ENCODE data around the gene SCO2. TPM values are rescaled to one million over a fixed set of nuclear protein-coding genes. Genes with fewer than 3 reads are reported as not detected.

The SCO2 gene
- total and polyA plus RNA-seq, 9 of the 15 experiments (the other 6 are each of a cell fraction or from before 2014, with no cell fraction given): 0.34 to 4.0 (median 1.1) TPM; not detected in 3

DNA sequence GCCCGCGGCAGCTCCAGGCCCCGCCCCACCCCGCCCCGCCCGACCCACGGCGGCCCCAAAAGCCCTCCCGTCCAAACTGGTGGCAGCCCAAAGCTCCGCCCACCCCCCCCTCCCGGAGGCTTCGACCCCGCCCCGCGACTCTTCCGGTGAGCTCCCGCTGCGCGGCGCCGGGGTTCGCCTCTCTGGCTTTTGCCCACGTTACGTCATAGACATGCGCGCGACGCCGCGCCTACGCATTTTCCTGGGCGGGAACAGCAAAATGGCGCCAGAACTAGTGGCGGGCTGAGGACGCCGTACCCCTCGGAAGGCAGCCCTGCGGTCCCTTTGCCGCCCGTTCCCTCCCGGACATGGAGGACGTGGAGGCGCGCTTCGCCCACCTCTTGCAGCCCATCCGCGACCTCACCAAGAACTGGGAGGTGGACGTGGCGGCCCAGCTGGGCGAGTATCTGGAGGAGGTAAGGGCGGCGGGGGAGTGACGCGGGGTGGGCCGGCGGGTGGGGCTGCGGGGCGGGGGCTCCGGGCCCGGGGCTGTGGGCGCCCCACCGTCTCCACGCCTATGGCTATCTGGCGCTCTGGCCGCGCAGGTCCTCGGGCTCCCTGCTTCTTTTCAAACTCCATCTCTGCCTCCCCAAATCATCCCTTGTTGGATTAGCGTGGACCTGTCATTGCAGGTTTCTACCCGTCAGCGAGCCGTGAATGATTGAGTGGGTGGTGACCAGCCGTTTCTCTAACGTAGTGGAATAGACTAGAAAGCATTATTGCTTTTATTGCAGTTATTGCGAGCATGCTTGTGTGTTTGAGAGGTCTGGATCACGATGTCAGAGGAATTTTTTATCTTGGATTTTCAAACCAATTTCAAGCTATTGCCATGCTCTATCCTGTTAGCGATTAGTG lies 17.2 kb downstream of the SCO2 start, which contains the start of gene NCAPH2 (continued):
- TF ChIP-seq, protein P1, sequence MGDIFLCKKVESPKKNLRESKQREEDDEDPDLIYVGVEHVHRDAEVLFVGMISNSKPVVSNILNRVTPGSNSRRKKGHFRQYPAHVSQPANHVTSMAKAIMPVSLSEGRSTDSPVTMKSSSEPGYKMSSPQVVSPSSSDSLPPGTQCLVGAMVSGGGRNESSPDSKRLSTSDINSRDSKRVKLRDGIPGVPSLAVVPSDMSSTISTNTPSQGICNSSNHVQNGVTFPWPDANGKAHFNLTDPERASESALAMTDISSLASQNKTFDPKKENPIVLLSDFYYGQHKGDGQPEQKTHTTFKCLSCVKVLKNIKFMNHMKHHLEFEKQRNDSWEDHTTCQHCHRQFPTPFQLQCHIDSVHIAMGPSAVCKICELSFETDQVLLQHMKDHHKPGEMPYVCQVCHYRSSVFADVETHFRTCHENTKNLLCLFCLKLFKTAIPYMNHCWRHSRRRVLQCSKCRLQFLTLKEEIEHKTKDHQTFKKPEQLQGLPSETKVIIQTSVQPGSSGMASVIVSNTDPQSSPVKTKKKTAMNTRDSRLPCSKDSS (IDR thresholded peaks at IDR 0.05; ENCODE audit: low read depth, partially characterized antibody): no peak
- no peak for TF ChIP-seq RAD51 (IDR thresholded peaks at IDR 0.05; ENCODE audit: borderline replicate concordance, low read depth)
- no peak for TF ChIP-seq RUNX1 (IDR thresholded peaks at IDR 0.05; ENCODE audit: low read depth)
- peak; percentile 74; the same call in 1 of the 2 replicates for TF ChIP-seq NFRKB (IDR thresholded peaks at IDR 0.05; ENCODE audit: low read depth)
- no peak for TF ChIP-seq ASH1L (IDR thresholded peaks at IDR 0.05; ENCODE audit: borderline replicate concordance, low read depth, partially characterized antibody)
- no peak for TF ChIP-seq SMARCE1 (IDR thresholded peaks at IDR 0.05)
- TF ChIP-seq, protein P2, sequence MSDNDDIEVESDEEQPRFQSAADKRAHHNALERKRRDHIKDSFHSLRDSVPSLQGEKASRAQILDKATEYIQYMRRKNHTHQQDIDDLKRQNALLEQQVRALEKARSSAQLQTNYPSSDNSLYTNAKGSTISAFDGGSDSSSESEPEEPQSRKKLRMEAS (CRISPR knock-in tag; IDR thresholded peaks at IDR 0.05): no peak
- TF ChIP-seq, protein P3, sequence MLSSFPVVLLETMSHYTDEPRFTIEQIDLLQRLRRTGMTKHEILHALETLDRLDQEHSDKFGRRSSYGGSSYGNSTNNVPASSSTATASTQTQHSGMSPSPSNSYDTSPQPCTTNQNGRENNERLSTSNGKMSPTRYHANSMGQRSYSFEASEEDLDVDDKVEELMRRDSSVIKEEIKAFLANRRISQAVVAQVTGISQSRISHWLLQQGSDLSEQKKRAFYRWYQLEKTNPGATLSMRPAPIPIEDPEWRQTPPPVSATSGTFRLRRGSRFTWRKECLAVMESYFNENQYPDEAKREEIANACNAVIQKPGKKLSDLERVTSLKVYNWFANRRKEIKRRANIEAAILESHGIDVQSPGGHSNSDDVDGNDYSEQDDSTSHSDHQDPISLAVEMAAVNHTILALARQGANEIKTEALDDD (IDR thresholded peaks at IDR 0.05): no peak
- TF ChIP-seq ZNF436 (CRISPR knock-in tag; IDR thresholded peaks at IDR 0.05): no peak
- peak; percentile 26 for TF ChIP-seq DACH1 (IDR thresholded peaks at IDR 0.05; ENCODE audit: partially characterized antibody)
- TF ChIP-seq ZZZ3 (IDR thresholded peaks at IDR 0.05): no peak
- TF ChIP-seq, protein P4, sequence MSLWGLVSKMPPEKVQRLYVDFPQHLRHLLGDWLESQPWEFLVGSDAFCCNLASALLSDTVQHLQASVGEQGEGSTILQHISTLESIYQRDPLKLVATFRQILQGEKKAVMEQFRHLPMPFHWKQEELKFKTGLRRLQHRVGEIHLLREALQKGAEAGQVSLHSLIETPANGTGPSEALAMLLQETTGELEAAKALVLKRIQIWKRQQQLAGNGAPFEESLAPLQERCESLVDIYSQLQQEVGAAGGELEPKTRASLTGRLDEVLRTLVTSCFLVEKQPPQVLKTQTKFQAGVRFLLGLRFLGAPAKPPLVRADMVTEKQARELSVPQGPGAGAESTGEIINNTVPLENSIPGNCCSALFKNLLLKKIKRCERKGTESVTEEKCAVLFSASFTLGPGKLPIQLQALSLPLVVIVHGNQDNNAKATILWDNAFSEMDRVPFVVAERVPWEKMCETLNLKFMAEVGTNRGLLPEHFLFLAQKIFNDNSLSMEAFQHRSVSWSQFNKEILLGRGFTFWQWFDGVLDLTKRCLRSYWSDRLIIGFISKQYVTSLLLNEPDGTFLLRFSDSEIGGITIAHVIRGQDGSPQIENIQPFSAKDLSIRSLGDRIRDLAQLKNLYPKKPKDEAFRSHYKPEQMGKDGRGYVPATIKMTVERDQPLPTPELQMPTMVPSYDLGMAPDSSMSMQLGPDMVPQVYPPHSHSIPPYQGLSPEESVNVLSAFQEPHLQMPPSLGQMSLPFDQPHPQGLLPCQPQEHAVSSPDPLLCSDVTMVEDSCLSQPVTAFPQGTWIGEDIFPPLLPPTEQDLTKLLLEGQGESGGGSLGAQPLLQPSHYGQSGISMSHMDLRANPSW (CRISPR knock-in tag; IDR thresholded peaks at IDR 0.05): no peak
- TF ChIP-seq, protein P5, sequence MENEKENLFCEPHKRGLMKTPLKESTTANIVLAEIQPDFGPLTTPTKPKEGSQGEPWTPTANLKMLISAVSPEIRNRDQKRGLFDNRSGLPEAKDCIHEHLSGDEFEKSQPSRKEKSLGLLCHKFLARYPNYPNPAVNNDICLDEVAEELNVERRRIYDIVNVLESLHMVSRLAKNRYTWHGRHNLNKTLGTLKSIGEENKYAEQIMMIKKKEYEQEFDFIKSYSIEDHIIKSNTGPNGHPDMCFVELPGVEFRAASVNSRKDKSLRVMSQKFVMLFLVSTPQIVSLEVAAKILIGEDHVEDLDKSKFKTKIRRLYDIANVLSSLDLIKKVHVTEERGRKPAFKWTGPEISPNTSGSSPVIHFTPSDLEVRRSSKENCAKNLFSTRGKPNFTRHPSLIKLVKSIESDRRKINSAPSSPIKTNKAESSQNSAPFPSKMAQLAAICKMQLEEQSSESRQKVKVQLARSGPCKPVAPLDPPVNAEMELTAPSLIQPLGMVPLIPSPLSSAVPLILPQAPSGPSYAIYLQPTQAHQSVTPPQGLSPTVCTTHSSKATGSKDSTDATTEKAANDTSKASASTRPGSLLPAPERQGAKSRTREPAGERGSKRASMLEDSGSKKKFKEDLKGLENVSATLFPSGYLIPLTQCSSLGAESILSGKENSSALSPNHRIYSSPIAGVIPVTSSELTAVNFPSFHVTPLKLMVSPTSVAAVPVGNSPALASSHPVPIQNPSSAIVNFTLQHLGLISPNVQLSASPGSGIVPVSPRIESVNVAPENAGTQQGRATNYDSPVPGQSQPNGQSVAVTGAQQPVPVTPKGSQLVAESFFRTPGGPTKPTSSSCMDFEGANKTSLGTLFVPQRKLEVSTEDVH (IDR thresholded peaks at IDR 0.05; ENCODE audit: low read depth, partially characterized antibody): peak; percentile 89
- no peak for TF ChIP-seq SP2 (IDR thresholded peaks at IDR 0.05; ENCODE audit: extremely low read depth, low read depth, low read length, poor library complexity, severe bottlenecking)
